ENCODE measurements around the gene CDSN.

DNA sequence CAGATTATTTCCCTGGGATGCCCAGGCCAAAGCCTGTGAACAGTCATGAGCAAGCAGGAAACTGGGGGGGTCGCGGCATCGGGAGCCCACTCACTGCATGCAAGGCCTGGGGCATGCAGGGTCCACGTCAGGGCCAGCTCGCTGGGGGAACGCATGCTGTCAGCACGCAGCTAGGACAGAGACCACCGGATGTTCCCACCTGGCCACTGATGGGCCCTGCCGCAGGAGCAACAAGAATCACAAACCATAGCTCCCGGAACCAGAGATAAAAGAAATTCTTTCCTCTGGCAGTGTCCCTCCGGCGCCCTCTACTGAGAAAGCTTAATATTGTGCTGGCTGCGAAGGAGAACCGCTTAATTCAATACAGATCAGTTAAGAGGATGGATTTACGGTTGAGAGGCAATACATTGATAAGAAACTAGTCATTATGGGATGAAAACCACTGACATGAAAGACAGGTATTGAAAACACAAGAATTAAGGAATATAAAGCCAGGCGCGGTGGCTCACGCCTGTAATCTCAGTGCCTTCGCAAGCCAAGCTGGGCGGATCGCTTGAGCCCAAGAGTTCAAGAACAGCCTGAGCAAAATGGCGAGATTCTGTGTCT, 40.5 kb downstream of the CDSN start:
- TF ChIP-seq POLR2AphosphoS5 (IDR thresholded peaks at IDR 0.05; ENCODE audit: low read depth, low read length): no peak
- TF ChIP-seq, protein P1, sequence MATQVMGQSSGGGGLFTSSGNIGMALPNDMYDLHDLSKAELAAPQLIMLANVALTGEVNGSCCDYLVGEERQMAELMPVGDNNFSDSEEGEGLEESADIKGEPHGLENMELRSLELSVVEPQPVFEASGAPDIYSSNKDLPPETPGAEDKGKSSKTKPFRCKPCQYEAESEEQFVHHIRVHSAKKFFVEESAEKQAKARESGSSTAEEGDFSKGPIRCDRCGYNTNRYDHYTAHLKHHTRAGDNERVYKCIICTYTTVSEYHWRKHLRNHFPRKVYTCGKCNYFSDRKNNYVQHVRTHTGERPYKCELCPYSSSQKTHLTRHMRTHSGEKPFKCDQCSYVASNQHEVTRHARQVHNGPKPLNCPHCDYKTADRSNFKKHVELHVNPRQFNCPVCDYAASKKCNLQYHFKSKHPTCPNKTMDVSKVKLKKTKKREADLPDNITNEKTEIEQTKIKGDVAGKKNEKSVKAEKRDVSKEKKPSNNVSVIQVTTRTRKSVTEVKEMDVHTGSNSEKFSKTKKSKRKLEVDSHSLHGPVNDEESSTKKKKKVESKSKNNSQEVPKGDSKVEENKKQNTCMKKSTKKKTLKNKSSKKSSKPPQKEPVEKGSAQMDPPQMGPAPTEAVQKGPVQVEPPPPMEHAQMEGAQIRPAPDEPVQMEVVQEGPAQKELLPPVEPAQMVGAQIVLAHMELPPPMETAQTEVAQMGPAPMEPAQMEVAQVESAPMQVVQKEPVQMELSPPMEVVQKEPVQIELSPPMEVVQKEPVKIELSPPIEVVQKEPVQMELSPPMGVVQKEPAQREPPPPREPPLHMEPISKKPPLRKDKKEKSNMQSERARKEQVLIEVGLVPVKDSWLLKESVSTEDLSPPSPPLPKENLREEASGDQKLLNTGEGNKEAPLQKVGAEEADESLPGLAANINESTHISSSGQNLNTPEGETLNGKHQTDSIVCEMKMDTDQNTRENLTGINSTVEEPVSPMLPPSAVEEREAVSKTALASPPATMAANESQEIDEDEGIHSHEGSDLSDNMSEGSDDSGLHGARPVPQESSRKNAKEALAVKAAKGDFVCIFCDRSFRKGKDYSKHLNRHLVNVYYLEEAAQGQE (IDR thresholded peaks at IDR 0.05; ENCODE audit: insufficient read depth in 1 of 2, low read depth in 2 of 2, low read length in 2 of 2): no peak

Measured in PFSK-1 (cell line).